Prostate gland (tissue), 2 donors: ENCODE results near the gene LRRC4C.

ENCODE experiments used
- CTCF ChIP-seq, 4 experiments: fragments of 200-600 bp in 2 of 4; fragments of 450-650 bp in 2 of 4; sonication (generic) in 2 of 4; IDR thresholded peaks; 1 replicate in 3 of 4; 2 replicates in 1 of 4; pipeline ENCODE4 v1.5.1; 2016 to 2019; ENCODE audit warnings: antibody characterized with exemption in 4 of 4, mild to moderate bottlenecking in 2 of 4, moderate library complexity in 2 of 4
- POLR2A ChIP-seq: fragments of 450-650 bp; IDR thresholded peaks from one replicate; pipeline ENCODE4 v1.6.1; 2016; ENCODE audit warnings: antibody characterized with exemption, mild to moderate bottlenecking

DNA sequence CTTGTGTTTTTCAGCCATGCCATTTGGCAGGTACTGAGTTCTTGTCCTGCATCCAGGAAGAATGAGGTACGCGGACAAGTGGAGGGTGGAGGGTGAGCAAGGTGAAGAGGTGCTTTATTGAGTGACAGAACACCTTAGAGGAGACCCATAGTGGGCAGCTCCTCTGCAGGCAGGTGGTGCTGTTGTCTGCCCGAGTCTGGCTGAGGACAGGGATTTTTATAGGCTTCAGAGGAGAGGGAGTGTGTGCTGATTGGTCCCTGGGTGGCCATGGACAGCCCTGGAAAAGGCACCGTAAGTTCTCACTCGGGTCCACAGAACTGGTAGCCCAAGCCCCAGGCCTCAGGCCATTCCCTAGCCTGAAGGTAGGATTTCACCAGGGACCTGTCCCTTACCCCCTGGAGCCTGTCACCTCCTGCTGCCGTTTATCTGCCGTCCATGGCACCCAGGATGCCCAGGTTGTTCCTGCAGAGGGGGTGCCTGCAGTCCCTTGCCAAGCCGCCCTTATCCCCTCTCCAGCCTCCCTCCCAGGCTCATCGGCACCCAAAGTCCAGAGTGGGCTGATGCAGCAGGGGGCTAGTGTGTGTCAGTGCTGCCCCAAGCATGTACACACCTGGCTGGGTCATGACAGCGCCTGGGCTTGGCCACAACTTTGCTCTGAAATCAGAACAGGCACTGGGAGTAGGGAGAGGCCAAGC is 213.6 kb downstream of the LRRC4C start:
- TF ChIP-seq CTCF (IDR thresholded peaks at IDR 0.05), result no peak
- TF ChIP-seq POLR2A, result no peak
